Endothelial cell of umbilical vein (primary cell): ENCODE measurements around the gene TCEA2. TPM values are rescaled to one million over a fixed set of nuclear protein-coding genes. Genes with fewer than 3 reads are reported as not detected.

Experiments used
- BruUV-seq: library from RNA; stranded (reverse); fragments of 400-500 nt; replicated peaks from 2 replicates; lab custom pipeline; 2021; lab: Mats Ljungman, UMichigan
- CTCF ChIA-PET: fragments of 300-600, 350-600 bp; sonication (Branson Sonifier 250); formaldehyde crosslinking; loops from one replicate; lab custom pipeline; 2021; ENCODE audit warnings: antibody characterized with exemption, inconsistent platforms; lab: Charles Lee
- POLR2A ChIA-PET: fragments of 300-600, 350-600 bp; sonication (Branson Sonifier 250); formaldehyde crosslinking; loops from one replicate; lab custom pipeline; 2021; ENCODE audit warnings: antibody characterized with exemption, inconsistent platforms; lab: Charles Lee
- DNase-seq: peaks from one replicate; pipeline ENCODE4 v3.0.0-alpha.2; 2011; ENCODE audit warnings: low read depth, low spot score
- FAIRE-seq: peaks from 2 replicates; lab custom pipeline; 2011; peaks lifted over from hg19 to GRCh38; lab: Jason Lieb, UNC
- H2AFZ ChIP-seq: 2 replicates; pipeline ENCODE4 v1.6.0; 2012; ENCODE audit warnings: low read depth, low read length, control low read depth, inconsistent platforms
- H3K27ac ChIP-seq: 2 replicates; pipeline ENCODE4 v1.5.1; 2011; ENCODE audit warnings: low read depth, mild to moderate bottlenecking, control low read depth, low read length, moderate library complexity; ENCODE audit not compliant: insufficient read depth
- H3K27me3 ChIP-seq, 2 experiments: 2 replicates each; pipeline versions ENCODE4 v1.6.0 to v1.6.1; 2011; ENCODE audit warnings: low read length in 2 of 2, mixed read lengths in 1 of 2; ENCODE audit not compliant: control insufficient read depth in 2 of 2, insufficient read depth in 2 of 2
- H3K36me3 ChIP-seq, 2 experiments: 2 replicates in 1 of 2; 3 replicates in 1 of 2; pipeline ENCODE4 v1.5.1; 2011; ENCODE audit warnings: low read length in 2 of 2, mild to moderate bottlenecking in 1 of 2, moderate library complexity in 1 of 2; ENCODE audit not compliant: control insufficient read depth in 2 of 2, insufficient read depth in 2 of 2; ENCODE audit errors: extremely low read depth in 1 of 2
- H3K4me1 ChIP-seq: 3 replicates; pipeline ENCODE4 v1.5.1; 2011; ENCODE audit warnings: mild to moderate bottlenecking, low read length; ENCODE audit not compliant: control insufficient read depth, insufficient read depth; ENCODE audit errors: extremely low read depth
- H3K4me2 ChIP-seq: 2 replicates; pipeline ENCODE4 v1.6.1; 2011; ENCODE audit warnings: low read length, control low read depth, mixed read lengths; ENCODE audit not compliant: insufficient read depth
- H3K4me3 ChIP-seq, 3 experiments: fragments of 200-600 bp in 1 of 3; sonication (generic), shearing (Covaris generic) in 1 of 3; replicated peaks in 1 of 3; 2 replicates each; pipeline ENCODE4 v1.5.1; 2011 to 2016; ENCODE audit warnings: control low read depth in 3 of 3, low read length in 3 of 3, mild to moderate bottlenecking in 2 of 3, inconsistent platforms in 1 of 3, low read depth in 1 of 3, moderate library complexity in 1 of 3; ENCODE audit not compliant: insufficient read depth in 1 of 3
- H3K79me2 ChIP-seq: 2 replicates; pipeline ENCODE4 v1.6.0; 2012; ENCODE audit warnings: low read length, inconsistent platforms; ENCODE audit not compliant: control insufficient read depth, insufficient read depth
- H3K9ac ChIP-seq: replicated peaks from 2 replicates; pipeline ENCODE3; 2011; ENCODE audit warnings: low read length, control low read depth; ENCODE audit not compliant: insufficient read depth; ENCODE audit errors: extremely low read depth
- H3K9me1 ChIP-seq: replicated peaks from 3 replicates; pipeline ENCODE4 v1.6.0; 2011; ENCODE audit warnings: mild to moderate bottlenecking, low read length; ENCODE audit not compliant: control insufficient read depth, insufficient read depth; ENCODE audit errors: extremely low read depth
- H3K9me3 ChIP-seq: replicated peaks from 2 replicates; pipeline ENCODE4 v1.5.1; 2012; ENCODE audit warnings: low read length, inconsistent platforms; ENCODE audit not compliant: control insufficient read depth, insufficient read depth
- H4K20me1 ChIP-seq: replicated peaks from 2 replicates; pipeline ENCODE3; 2011; ENCODE audit warnings: mild to moderate bottlenecking, low read length; ENCODE audit not compliant: control insufficient read depth, insufficient read depth; ENCODE audit errors: extremely low read depth
- CTCF ChIP-seq, 2 donors: IDR thresholded peaks; 1 replicate in 1 of 2; 2 replicates in 1 of 2; pipeline ENCODE4 v1.5.1; 2011; ENCODE audit warnings: low read length in 2 of 2, mild to moderate bottlenecking in 2 of 2, moderate library complexity in 2 of 2, control low read depth in 1 of 2, inconsistent platforms in 1 of 2, low read depth in 1 of 2; ENCODE audit not compliant: insufficient read depth in 1 of 2; ENCODE audit errors: extremely low read depth in 1 of 2
- EZH2 ChIP-seq: IDR thresholded peaks from 2 replicates; pipeline ENCODE4 v1.6.1; 2012; ENCODE audit warnings: borderline replicate concordance, low read depth, mild to moderate bottlenecking, moderate library complexity, low read length, inconsistent platforms; ENCODE audit not compliant: severe bottlenecking
- FOS ChIP-seq: IDR thresholded peaks from 2 replicates; pipeline ENCODE4 v1.6.1; 2011; ENCODE audit warnings: mild to moderate bottlenecking, low read length, moderate library complexity, borderline replicate concordance; ENCODE audit not compliant: insufficient read depth
- GATA2 ChIP-seq: IDR thresholded peaks from 2 replicates; pipeline ENCODE4 v1.7.0; 2011; ENCODE audit warnings: low read depth, mild to moderate bottlenecking, moderate library complexity, mixed read lengths, low read length; ENCODE audit not compliant: insufficient read length, insufficient read depth
- JUN ChIP-seq: IDR thresholded peaks from 2 replicates; pipeline ENCODE4 v1.6.1; 2011; ENCODE audit warnings: borderline replicate concordance, low read depth; ENCODE audit not compliant: insufficient read length, insufficient read depth
- MAX ChIP-seq: IDR thresholded peaks from 2 replicates; pipeline ENCODE4 v1.6.1; 2011; ENCODE audit not compliant: insufficient read depth, insufficient read length
- MYC ChIP-seq: IDR thresholded peaks from one replicate; pipeline ENCODE4 v1.6.1; 2011; ENCODE audit warnings: mild to moderate bottlenecking, low read depth, low read length
- POLR2A ChIP-seq: IDR thresholded peaks from 2 replicates; pipeline ENCODE4 v1.6.1; 2012; ENCODE audit warnings: low read depth, mild to moderate bottlenecking, control low read depth, low read length
- POLR2AphosphoS5 ChIP-seq: IDR thresholded peaks from 2 replicates; pipeline ENCODE4 v1.6.1; 2012; ENCODE audit warnings: low read depth, mild to moderate bottlenecking, control low read depth, low read length, moderate library complexity; ENCODE audit not compliant: insufficient read depth
- dilution Hi-C: fragments of 300-500 bp; cut with MboI; formaldehyde crosslinking; loops from one replicate; pipeline ENCODE4 v1.15.0; 2019; ENCODE audit warnings: low sequenced_read_pairs; ENCODE audit not compliant: extremely low pct_ligation_motif_present
- intact Hi-C: fragments of 100-400 bp; cut with micrococcal nuclease; formaldehyde crosslinking; loops from one replicate; pipeline ENCODE4 v1.10.0; 2022
- polyA plus RNA-seq, 4 experiments: library from polyadenylated mRNA; depleted of rRNA in 3 of 4; stranded (reverse) in 3 of 4; unstranded in 1 of 4; fragments of >200 nt; gene quantifications; 2 replicates each; pipeline versions ENCODE4 v1.2.1 to v1.2.3, GENCODE V29; 2011 to 2012; ENCODE audit warnings: missing spikeins in 1 of 4
- total RNA-seq: library from RNA; stranded (reverse); gene quantifications from 2 replicates; pipeline ENCODE4 v1.2.3, GENCODE V29; 2021

TCEA2 gene
- total and polyA plus RNA-seq, 2 donors (not counting 3 experiments of a cell fraction or from before 2014, with no cell fraction given) = 53.1 to 65.5 TPM

DNA sequence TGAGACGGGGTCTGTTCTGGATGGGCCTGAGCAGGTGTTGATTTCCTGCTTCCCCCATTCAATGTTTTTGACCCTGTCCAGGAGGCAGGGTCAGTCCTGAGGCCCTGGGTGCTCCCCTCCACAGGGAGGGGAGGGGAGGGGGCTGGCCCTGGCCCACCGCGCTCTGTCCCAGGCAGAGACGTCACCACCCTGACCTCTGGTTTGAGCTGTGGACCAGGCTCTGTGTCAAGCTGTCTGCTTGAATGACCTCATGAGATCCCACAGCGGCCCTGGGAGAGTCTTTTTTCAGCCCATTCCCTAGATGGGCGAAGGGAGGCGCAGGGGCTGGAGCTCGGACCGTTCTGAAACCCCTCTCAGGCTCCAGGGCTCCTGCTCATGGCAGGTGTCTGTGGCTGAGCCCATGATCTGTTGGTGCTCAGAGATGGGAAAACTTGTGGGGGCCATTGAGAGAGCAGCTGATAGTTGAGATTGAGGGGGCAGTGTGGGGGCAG, 30.1 kb downstream of the TCEA2 start:
- Histone ChIP-seq H3K27me3 (no peaks in the 10 kb centered on the region), H2AFZ (no peak overlapping the region), H3K4me1 (no peaks in the 10 kb centered on the region), H3K9me3 (no peaks in the 10 kb centered on the region), H3K9me1 (no peaks in the 10 kb centered on the region), H3K4me2 (no peak overlapping the region), H3K4me3 (no peak overlapping the region), H3K27ac (no peak overlapping the region), H4K20me1 (no peaks in the 10 kb centered on the region), H3K9ac (no peak overlapping the region), H3K36me3 (no peaks in the 10 kb centered on the region), H3K79me2 (no peaks in the 10 kb centered on the region)
- ChIA-PET POLR2A (no interaction called here), CTCF (interaction anchor here (2.3 kb wide), 1 partner anchor 9 kb away, joined by 7 read pairs; the partner anchor contains the start of gene LKAAEAR1)
- dilution Hi-C loops = no loop called here
- TF ChIP-seq GATA2 (no peak), JUN (no peak), EZH2 (no peak), MYC (no peak)
- no peak for DNase-seq
- no peak for FAIRE-seq
- BruUV-seq = no TSS peak
- intact Hi-C loops = no loop called here

GRCh38 chr20:64095455-64095854, 32.5 kb downstream of the TCEA2 start:
- intact Hi-C loops = no loop called here
- H3K79me2 ChIP-seq = no peaks in the 10 kb centered on the region
- POLR2A ChIA-PET = no interaction called here

More at GRCh38 chr20:64095455-64095854, 32.5 kb downstream of the TCEA2 start:
- Histone ChIP-seq H3K27me3 (peaks cover 0 to 1% of the 10 kb centered on the region in 2 experiments), H3K9me3 (no peaks in the 10 kb centered on the region), H3K4me2 (no peak overlapping the region), H3K36me3 (no peaks in the 10 kb centered on the region), H2AFZ (no peak overlapping the region), H3K4me1 (no peaks in the 10 kb centered on the region), H3K9me1 (no peaks in the 10 kb centered on the region), H3K4me3 (no peak overlapping the region), H3K9ac (no peak overlapping the region), H3K27ac (no peak overlapping the region), H4K20me1 (no peaks in the 10 kb centered on the region)
- dilution Hi-C loops = no loop called here
- TF ChIP-seq FOS = no peak
- no peak for TF ChIP-seq JUN
- TF ChIP-seq POLR2AphosphoS5 = no peak
- no peak for TF ChIP-seq POLR2A
- TF ChIP-seq GATA2 = no peak
- TF ChIP-seq EZH2 = no peak
- no peak for TF ChIP-seq MYC
- TF ChIP-seq CTCF (IDR thresholded peaks at IDR 0.05; ENCODE audit: extremely low read depth in 1 of 2, insufficient read depth in 1 of 2, low read depth in 1 of 2, low read length in 2 of 2) = no peak
- no peak for TF ChIP-seq MAX
- BruUV-seq = no TSS peak
- DNase-seq (no peak), FAIRE-seq (no peak)
- CTCF ChIA-PET = no interaction called here
